OCI-LY1 (cell line): ENCODE measurements around the gene EEIG1.

Experiments used
- H2AFZ ChIP-seq: fragments of 200-600 bp; sonication (generic), shearing (Covaris generic); 2 replicates; pipeline ENCODE4 v1.6.0; 2014; ENCODE audit warnings: antibody characterized with exemption, mild to moderate bottlenecking, low read length
- H3F3A ChIP-seq: fragments of 200-600 bp; sonication (generic), shearing (Covaris generic); 2 replicates; pipeline ENCODE4 v1.6.0; 2014; ENCODE audit warnings: mild to moderate bottlenecking, antibody characterized with exemption, low read length, moderate library complexity; ENCODE audit not compliant: insufficient read depth
- H3K27ac ChIP-seq: fragments of 200-600 bp; sonication (generic); 2 replicates; pipeline ENCODE4 v1.5.1; 2014; ENCODE audit warnings: low read length, mixed run types, mild to moderate bottlenecking, low read depth; ENCODE audit not compliant: poor library complexity, severe bottlenecking
- H3K27me3 ChIP-seq: fragments of 200-600 bp; sonication (generic); 2 replicates; pipeline ENCODE4 v1.6.0; 2014; ENCODE audit warnings: antibody characterized with exemption, mild to moderate bottlenecking, low read length, moderate library complexity; ENCODE audit not compliant: insufficient read depth
- H3K36me3 ChIP-seq: fragments of 200-600 bp; sonication (generic); 2 replicates; pipeline ENCODE4 v1.6.1; 2014; ENCODE audit warnings: mild to moderate bottlenecking, antibody characterized with exemption, low read length, moderate library complexity, mixed read lengths; ENCODE audit not compliant: insufficient read depth
- H3K4me1 ChIP-seq: fragments of 200-600 bp; sonication (generic); 2 replicates; pipeline ENCODE4 v1.5.1; 2014; ENCODE audit warnings: mild to moderate bottlenecking, low read length, moderate library complexity; ENCODE audit not compliant: insufficient read depth, severe bottlenecking
- H3K4me2 ChIP-seq: fragments of 200-600 bp; sonication (generic), shearing (Covaris generic); 2 replicates; pipeline ENCODE4 v1.6.1; 2014; ENCODE audit warnings: low read length
- H3K4me3 ChIP-seq: fragments of 200-600 bp; sonication (generic); 2 replicates; pipeline ENCODE4 v1.5.1; 2014; ENCODE audit warnings: low read length, low read depth, mild to moderate bottlenecking, mixed read lengths; ENCODE audit not compliant: poor library complexity, severe bottlenecking
- H3K79me2 ChIP-seq: fragments of 200-600 bp; shearing (Covaris generic); 2 replicates; pipeline ENCODE4 v1.6.1; 2016; ENCODE audit warnings: mixed run types, low read length, mixed read lengths; ENCODE audit not compliant: insufficient read depth
- H3K9ac ChIP-seq: fragments of 200-600 bp; sonication (generic), shearing (Covaris generic); 2 replicates; pipeline ENCODE4 v1.6.1; 2014; ENCODE audit warnings: mild to moderate bottlenecking, low read length, mixed read lengths
- H3K9me2 ChIP-seq: fragments of 200-600 bp; sonication (generic), shearing (Covaris generic); 2 replicates; pipeline ENCODE4 v1.6.1; 2014; ENCODE audit warnings: low read depth, mild to moderate bottlenecking, low read length, mixed read lengths
- H3K9me3 ChIP-seq: fragments of 200-600 bp; shearing (Covaris generic); 2 replicates; pipeline ENCODE4 v1.6.1; 2014; ENCODE audit warnings: low read length, mixed read lengths
- H4K20me1 ChIP-seq: fragments of 200-600 bp; sonication (generic), shearing (Covaris generic); 2 replicates; pipeline ENCODE4 v1.6.0; 2016; ENCODE audit warnings: mild to moderate bottlenecking, low read length; ENCODE audit not compliant: insufficient read depth
- EZH2 ChIP-seq: fragments of 200-600 bp; sonication (generic), shearing (Covaris generic); IDR thresholded peaks from 2 replicates; pipeline ENCODE4 v1.8.0; 2017; ENCODE audit warnings: borderline replicate concordance, mixed run types, mild to moderate bottlenecking, antibody characterized with exemption, low read length, moderate library complexity, mixed read lengths
- TF ChIP-seq, protein P1 (sequence below): fragments of 200-600 bp; sonication (generic), shearing (Covaris generic); IDR thresholded peaks from 2 replicates; pipeline ENCODE4 v1.5.1; 2017; ENCODE audit warnings: mild to moderate bottlenecking, antibody characterized with exemption, low read length, moderate library complexity, mixed read lengths

EEIG1 gene

DNA sequence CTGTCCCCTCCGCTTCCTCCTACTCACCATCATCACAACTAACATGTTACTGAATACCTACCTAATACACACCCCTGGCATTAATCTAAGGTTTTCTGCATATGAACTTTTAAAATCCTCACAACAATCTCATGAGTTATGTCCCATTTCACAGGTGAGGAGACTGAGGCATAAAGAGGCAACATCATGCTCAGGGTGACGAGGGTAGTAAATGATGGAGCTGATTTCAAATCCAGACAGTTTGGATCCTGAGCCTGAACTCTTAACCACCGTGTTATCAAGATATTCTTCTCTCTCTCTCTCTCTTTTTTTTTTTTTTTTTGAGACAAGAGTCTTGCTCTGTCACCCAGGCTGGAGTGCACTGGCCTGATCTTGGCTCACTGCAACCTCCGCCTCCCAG lies 12.9 kb upstream of the EEIG1 start:
- H3K9me3 ChIP-seq: no peaks in the 10 kb centered on the region
- no peaks in the 10 kb centered on the region for H3K36me3 ChIP-seq
- H3F3A ChIP-seq: no peaks in the 10 kb centered on the region
- peaks cover 17% of the 10 kb centered on the region for H3K4me1 ChIP-seq
- H3K79me2 ChIP-seq: no peaks in the 10 kb centered on the region
- no peaks in the 10 kb centered on the region for H4K20me1 ChIP-seq
- no peaks in the 10 kb centered on the region for H3K27me3 ChIP-seq
- no peak overlapping the region for H3K4me2 ChIP-seq
- no peak overlapping the region for H2AFZ ChIP-seq
- H3K27ac ChIP-seq: no peak overlapping the region
- no peak overlapping the region for H3K9ac ChIP-seq
- TF ChIP-seq EZH2: no peak
- TF ChIP-seq, protein P1, sequence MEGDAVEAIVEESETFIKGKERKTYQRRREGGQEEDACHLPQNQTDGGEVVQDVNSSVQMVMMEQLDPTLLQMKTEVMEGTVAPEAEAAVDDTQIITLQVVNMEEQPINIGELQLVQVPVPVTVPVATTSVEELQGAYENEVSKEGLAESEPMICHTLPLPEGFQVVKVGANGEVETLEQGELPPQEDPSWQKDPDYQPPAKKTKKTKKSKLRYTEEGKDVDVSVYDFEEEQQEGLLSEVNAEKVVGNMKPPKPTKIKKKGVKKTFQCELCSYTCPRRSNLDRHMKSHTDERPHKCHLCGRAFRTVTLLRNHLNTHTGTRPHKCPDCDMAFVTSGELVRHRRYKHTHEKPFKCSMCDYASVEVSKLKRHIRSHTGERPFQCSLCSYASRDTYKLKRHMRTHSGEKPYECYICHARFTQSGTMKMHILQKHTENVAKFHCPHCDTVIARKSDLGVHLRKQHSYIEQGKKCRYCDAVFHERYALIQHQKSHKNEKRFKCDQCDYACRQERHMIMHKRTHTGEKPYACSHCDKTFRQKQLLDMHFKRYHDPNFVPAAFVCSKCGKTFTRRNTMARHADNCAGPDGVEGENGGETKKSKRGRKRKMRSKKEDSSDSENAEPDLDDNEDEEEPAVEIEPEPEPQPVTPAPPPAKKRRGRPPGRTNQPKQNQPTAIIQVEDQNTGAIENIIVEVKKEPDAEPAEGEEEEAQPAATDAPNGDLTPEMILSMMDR: no peak
- no peaks in the 10 kb centered on the region for H3K9me2 ChIP-seq
- no peak overlapping the region for H3K4me3 ChIP-seq

DNA sequence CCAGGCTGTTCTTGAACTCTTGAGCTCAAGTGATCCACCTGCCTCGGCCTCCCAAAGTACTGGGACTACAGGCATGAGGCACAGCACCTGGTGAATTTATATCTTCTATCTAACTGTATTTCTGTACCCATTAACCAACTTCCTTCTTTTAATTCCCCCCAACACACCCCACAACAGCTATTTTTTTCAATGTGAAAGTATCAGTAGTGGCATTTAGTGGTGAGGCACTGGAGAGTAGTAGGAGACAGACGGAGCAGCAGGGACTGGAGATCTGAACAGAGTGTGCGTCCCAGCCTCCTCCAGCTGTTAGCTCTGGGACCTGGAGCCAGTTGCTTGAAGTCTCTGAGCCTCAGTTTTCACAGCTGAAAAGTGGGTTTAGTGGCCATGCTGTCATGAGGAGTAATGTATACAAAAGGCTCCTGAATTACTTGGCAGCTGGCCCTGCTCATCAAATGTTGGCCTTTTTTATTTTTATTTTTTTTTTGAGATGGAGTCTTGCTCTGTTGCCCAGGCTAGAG lies 11.0 kb upstream of the EEIG1 start:
- Histone ChIP-seq H2AFZ (no peak overlapping the region), H3K27ac (no peak overlapping the region), H3K4me1 (peaks cover 26% of the 10 kb centered on the region), H3K4me3 (no peak overlapping the region), H3K9ac (no peak overlapping the region), H3K27me3 (no peaks in the 10 kb centered on the region), H3K9me2 (no peaks in the 10 kb centered on the region), H3K36me3 (no peaks in the 10 kb centered on the region), H3F3A (0 out of 2 replicates have a peak, but pooled peaks cover 6% of the 10 kb centered on the region), H3K79me2 (no peaks in the 10 kb centered on the region), H4K20me1 (no peaks in the 10 kb centered on the region), H3K9me3 (no peaks in the 10 kb centered on the region), H3K4me2 (no peak overlapping the region)
- no peak for TF ChIP-seq EZH2
- TF ChIP-seq, protein P1: no peak

DNA sequence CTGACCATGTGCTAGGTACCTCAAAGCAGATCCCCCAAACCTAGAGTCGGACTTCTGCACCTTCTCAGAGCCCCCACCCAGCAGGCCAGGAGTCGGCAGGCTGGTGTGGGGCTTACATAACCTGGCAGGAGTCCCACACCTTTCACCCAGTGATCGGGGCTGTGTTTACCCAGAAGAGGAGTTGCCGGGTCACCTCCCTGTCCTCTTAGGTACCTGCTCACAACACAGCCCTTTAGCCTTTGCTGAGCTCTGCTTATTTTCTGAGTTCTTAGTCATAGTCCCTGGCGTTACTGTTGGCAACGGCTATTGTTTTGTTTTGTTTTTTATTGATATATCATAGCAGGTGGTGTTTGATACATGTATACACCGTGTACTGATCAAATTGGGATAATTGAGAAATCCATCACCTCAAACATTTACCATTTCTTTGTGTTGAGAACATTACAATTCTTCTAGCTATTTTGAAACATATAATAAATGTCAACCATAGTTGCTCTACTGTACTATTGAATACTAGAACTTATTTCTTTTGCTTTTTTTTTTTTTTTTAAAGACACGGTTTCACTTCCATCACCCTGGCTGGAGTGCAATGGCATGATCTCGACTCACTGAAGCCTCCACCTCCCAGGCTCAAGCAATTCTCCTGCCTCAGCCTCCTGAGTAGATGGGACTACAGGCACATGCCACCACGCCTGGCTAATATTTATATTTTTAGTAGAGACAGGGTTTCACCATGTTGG lies 10.4 kb upstream of the EEIG1 start:
- no peaks in the 10 kb centered on the region for H3K27me3 ChIP-seq
- peaks cover 31% of the 10 kb centered on the region for H3K4me1 ChIP-seq
- no peaks in the 10 kb centered on the region for H3K9me3 ChIP-seq
- H3K4me2 ChIP-seq: peak overlapping the region; percentile 20; the same call in 1 of the 2 replicates
- H3K36me3 ChIP-seq: no peaks in the 10 kb centered on the region
- TF ChIP-seq, protein P1: no peak
- no peak for TF ChIP-seq EZH2
- H3K9me2 ChIP-seq: no peaks in the 10 kb centered on the region
- H3K27ac ChIP-seq: peak overlapping the region; percentile 57
- H2AFZ ChIP-seq: peak overlapping the region; percentile 82; the same call in 1 of the 2 replicates
- no peaks in the 10 kb centered on the region for H4K20me1 ChIP-seq
- H3K9ac ChIP-seq: peak overlapping the region; percentile 35
- H3K4me3 ChIP-seq: no peak overlapping the region
- H3F3A ChIP-seq: 0 out of 2 replicates have a peak, but pooled peaks cover 6% of the 10 kb centered on the region
- no peaks in the 10 kb centered on the region for H3K79me2 ChIP-seq
